HUES6 (cell line): ENCODE results near the gene ZNF444.
"Not testable (repeated sequence)": the region's sequence is repeated elsewhere in the genome, so short reads cannot be mapped to it uniquely, and the experiment has no call there.

Experiments used
- H3K27ac ChIP-seq: 2 replicates; pipeline ENCODE4 v1.7.0; 2013; ENCODE audit warnings: low read depth, mild to moderate bottlenecking, low read length, inconsistent platforms
- H3K27me3 ChIP-seq: 2 replicates; pipeline ENCODE4 v1.6.1; 2013; ENCODE audit warnings: low read length; ENCODE audit not compliant: control insufficient read depth, insufficient read depth
- H3K36me3 ChIP-seq: 2 replicates; pipeline ENCODE4 v1.6.1; 2013; ENCODE audit warnings: low read length; ENCODE audit not compliant: control insufficient read depth, insufficient read depth
- H3K4me1 ChIP-seq: 2 replicates; pipeline ENCODE4 v1.6.1; 2013; ENCODE audit warnings: low read length; ENCODE audit not compliant: control insufficient read depth, insufficient read depth
- H3K4me3 ChIP-seq: 2 replicates; pipeline ENCODE4 v1.5.1; 2013; ENCODE audit warnings: low read depth, low read length
- H3K9ac ChIP-seq: one replicate; pipeline ENCODE4 v1.6.1; 2013; ENCODE audit warnings: mild to moderate bottlenecking, low read length
- H3K9me3 ChIP-seq: 2 replicates; pipeline ENCODE4 v1.6.1; 2013; ENCODE audit warnings: low read depth, low read length; ENCODE audit not compliant: control insufficient read depth, insufficient read depth

The ZNF444 gene

DNA sequence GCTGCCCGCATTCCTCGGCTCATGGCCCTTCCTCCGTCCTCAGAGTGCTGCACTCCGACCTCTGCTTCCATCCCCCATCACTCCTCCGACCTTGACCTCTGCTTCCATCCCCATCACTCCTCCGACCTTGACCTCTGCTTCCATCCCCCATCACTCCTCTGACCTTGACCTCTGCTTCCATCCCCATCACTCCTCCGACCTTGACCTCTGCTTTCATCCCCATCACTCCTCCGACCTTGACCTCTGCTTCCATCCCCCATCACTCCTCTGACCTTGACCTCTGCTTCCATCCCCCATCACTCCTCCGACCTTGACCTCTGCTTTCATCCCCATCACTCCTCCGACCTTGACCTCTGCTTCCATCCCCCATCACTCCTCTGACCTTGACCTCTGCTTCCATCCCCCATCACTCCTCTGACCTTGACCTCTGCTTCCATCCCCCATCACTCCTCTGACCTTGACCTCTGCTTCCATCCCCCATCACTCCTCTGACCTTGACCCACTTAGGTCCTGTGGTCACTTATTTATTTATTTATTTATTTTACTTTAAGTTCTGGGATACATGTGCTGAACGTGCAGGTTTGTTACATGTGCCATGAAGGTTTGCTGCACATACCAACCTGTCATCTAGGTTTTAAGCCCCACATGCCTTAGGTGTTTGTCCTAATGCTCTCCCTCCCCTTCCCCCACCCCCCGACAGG, 8.0 kb downstream of the ZNF444 start:
- H3K9ac ChIP-seq, H3K4me3 ChIP-seq, H3K9me3 ChIP-seq, H3K27me3 ChIP-seq, H3K27ac ChIP-seq: not testable (repeated sequence)
- H3K36me3 ChIP-seq: peaks cover 24% of the 10 kb centered on the region
- peaks cover 19% of the 10 kb centered on the region for H3K4me1 ChIP-seq

DNA sequence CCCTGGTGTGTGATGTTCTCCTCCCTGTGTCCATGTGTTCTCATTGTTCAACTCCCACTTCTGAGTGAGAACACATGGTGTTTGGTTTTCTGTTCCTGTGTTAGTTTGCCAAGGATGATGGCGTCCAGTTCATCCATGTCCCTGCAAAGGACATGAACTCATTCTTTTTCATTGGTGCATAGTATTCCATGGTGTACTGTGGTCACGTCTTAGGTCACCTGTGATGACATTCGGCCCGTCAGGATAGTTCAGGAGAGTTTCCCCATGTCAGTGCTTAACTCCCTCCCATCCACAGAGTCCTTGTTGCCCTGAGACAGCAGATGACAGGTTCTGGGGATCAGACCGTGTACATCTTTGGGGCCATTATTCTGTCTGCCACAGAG, 8.6 kb downstream of the ZNF444 start:
- H3K36me3 ChIP-seq: peaks cover 27% of the 10 kb centered on the region
- peaks cover 19% of the 10 kb centered on the region for H3K4me1 ChIP-seq
- H3K4me3 ChIP-seq: no peak overlapping the region
- no peaks in the 10 kb centered on the region for H3K9me3 ChIP-seq
- H3K27me3 ChIP-seq: no peaks in the 10 kb centered on the region
- no peak overlapping the region for H3K9ac ChIP-seq
- no peak overlapping the region for H3K27ac ChIP-seq

DNA sequence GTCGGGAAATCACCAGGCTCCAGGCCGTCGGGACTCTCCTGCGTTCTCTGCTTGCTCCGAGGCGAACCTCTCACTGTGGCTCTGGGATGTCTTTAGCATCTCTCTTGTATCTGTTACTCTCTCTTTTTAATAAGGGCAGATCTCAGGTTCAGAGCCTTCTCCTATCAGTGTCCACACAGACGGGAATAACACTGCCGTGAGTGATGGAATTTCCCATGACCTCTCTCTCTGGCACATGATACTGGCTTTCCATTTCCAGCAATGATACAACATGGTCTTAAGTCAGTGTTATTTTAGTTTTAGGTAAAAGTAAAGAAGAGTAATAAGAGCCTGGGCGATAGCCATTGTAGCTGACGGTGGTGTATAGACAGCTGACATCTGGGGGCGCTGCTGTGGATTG, 9.3 kb downstream of the ZNF444 start:
- H3K9ac ChIP-seq: no peak overlapping the region
- H3K27ac ChIP-seq: no peak overlapping the region
- no peaks in the 10 kb centered on the region for H3K9me3 ChIP-seq
- peaks cover 19% of the 10 kb centered on the region for H3K4me1 ChIP-seq
- peaks cover 32% of the 10 kb centered on the region for H3K36me3 ChIP-seq
- no peak overlapping the region for H3K4me3 ChIP-seq
- no peaks in the 10 kb centered on the region for H3K27me3 ChIP-seq

DNA sequence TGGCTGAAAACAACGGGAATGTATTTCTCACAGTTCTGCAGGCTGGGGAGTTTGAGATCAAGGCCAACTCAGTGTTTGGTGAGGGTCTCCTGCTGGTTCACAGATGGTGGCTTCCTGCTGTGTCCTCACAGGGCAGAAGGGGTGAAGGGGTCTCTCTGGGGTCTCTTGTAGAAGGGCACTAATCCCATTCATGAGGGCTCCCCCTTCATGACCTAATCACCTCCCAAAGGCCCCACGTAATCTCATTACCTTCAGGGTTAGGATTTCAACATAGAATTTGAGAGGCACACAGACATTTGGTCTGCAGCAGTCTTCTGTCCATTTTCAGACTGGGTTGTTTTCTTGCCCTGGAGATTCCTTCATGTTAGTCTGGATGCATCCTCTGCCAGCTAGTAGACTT, 11.6 kb downstream of the ZNF444 start:
- H3K27me3 ChIP-seq: no peaks in the 10 kb centered on the region
- H3K4me1 ChIP-seq: peaks cover 19% of the 10 kb centered on the region
- no peaks in the 10 kb centered on the region for H3K9me3 ChIP-seq
- no peak overlapping the region for H3K9ac ChIP-seq
- H3K27ac ChIP-seq: peak overlapping the region; percentile 24; the same call in 1 of the 2 replicates
- H3K4me3 ChIP-seq: no peak overlapping the region
- peaks cover 36% of the 10 kb centered on the region for H3K36me3 ChIP-seq

GRCh38 chr19:56153507-56153906, 12.4 kb downstream of the ZNF444 start:
- Histone ChIP-seq H3K27ac (peak overlapping the region; percentile 24; the same call in 1 of the 2 replicates), H3K4me3 (no peak overlapping the region), H3K4me1 (peaks cover 19% of the 10 kb centered on the region), H3K36me3 (peaks cover 36% of the 10 kb centered on the region), H3K9me3 (no peaks in the 10 kb centered on the region), H3K27me3 (no peaks in the 10 kb centered on the region), H3K9ac (peak overlapping the region; percentile 7)

DNA sequence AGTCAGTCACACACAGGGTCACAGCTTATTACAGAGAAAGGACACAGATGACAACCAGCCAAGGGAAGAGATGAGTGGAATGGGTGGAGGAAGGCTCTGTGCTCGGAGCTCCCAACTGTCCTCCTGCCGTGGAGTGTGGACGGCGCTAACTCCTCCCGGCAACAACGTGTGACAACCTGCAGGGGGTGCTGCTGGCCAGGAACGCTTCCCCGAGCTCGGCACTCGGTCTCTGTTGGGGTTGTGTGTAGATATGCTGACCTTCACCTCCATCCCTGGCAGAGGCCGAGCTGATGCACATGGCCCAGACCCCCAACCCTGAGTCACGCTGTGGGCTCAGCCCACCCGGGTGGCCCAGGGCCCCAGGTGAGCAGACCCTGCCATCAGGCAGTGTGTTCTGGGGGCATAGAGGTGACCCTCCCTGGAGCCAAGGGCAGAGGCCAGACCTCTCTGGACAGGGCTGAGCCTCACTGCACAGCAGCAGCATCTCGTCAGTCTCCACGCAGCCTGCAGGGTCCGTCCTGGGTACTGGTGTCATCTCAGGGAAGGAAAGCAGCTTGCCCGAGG, 14.1 kb downstream of the ZNF444 start:
- H3K9ac ChIP-seq: no peak overlapping the region

DNA sequence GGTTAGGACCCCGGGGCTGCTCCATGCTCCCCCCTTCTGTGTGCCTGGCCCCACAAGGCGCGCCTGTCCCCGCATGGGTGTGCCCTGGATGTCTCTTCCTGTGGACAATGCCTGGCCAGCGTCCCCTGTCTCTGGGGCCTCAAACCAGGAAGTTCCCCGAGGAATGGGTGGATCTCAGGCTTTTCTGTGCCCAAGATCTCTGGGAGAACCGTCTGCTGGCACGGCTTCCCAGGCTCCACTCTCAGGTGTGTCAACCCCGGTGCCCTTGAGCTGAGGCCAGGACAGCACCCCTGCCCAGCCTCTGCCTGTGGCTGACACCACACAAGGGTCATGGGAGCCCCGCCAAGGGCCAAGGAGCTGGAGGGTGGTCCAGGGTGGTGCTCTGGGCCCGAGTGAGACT, 15.7 kb downstream of the ZNF444 start:
- Histone ChIP-seq H3K36me3 (peaks cover 52% of the 10 kb centered on the region), H3K27ac (no peak overlapping the region), H3K9me3 (no peaks in the 10 kb centered on the region), H3K4me3 (no peak overlapping the region), H3K9ac (no peak overlapping the region), H3K27me3 (no peaks in the 10 kb centered on the region), H3K4me1 (peaks cover 19% of the 10 kb centered on the region)

More for the DNA sequence above, 14.1 kb downstream of the ZNF444 start:
- H3K4me3 ChIP-seq: no peak overlapping the region
- H3K4me1 ChIP-seq: peaks cover 19% of the 10 kb centered on the region
- no peaks in the 10 kb centered on the region for H3K27me3 ChIP-seq
- no peak overlapping the region for H3K27ac ChIP-seq
- H3K9me3 ChIP-seq: no peaks in the 10 kb centered on the region
- H3K36me3 ChIP-seq: peaks cover 43% of the 10 kb centered on the region

DNA sequence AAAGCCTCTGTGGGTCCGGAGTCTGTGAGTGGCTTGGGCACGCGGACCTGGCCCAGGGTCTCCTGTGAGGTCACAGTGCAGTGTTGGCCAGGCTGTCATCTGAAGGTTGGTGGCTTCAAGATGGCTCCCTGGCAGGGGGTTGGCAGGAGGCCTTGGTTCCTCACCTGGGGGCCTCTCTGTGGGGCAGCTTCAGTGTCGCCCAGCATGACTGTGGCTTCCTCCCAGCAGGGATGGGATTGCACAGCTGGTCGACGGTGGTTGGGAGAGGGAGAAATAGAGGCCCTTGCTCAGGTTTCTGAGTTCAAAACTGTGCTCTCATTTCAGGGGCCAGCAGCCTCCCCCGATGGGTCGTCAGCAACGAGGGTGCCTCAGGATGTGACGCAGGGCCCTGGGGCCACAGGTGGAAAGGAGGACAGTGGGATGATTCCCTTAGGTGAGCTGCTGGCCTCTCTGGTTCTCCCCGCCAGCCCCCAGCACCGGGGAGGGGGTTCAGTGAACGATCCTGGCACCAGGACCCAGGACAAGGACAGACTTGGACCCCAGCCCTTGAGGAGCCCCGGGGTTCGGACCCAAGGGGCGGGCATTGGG, 17.2 kb downstream of the ZNF444 start:
- Histone ChIP-seq H3K9me3 (no peaks in the 10 kb centered on the region), H3K9ac (no peak overlapping the region), H3K4me3 (no peak overlapping the region), H3K27me3 (no peaks in the 10 kb centered on the region), H3K4me1 (peaks cover 8% of the 10 kb centered on the region), H3K36me3 (peaks cover 52% of the 10 kb centered on the region), H3K27ac (no peak overlapping the region)

DNA sequence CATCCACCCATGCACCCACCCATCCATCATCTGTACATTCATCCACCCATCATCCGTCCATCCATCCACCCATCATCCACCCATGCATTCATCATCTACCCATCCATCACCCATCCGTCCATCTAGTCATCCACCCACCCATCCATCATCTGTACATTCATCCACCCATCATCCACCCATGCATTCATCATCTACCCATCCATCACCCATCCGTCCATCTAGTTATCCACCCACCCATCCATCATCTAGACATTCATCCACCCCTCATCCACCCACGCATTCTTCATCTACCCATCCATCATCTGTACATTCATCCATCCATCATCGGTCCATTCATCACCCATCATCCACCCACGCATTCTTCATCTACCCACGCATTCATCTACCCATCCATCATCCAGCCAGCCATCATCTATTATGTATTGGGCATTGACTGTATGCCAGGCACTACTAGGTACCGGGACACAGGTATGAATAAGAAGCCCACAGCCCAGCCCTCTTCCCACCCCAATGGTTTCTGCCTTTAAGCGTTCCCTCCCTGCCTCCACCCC, 18.0 kb downstream of the ZNF444 start:
- Histone ChIP-seq H3K9me3 (no peaks in the 10 kb centered on the region), H3K9ac (no peak overlapping the region), H3K27ac (no peak overlapping the region), H3K4me3 (no peak overlapping the region), H3K36me3 (peaks cover 52% of the 10 kb centered on the region), H3K4me1 (no peaks in the 10 kb centered on the region), H3K27me3 (no peaks in the 10 kb centered on the region)

DNA sequence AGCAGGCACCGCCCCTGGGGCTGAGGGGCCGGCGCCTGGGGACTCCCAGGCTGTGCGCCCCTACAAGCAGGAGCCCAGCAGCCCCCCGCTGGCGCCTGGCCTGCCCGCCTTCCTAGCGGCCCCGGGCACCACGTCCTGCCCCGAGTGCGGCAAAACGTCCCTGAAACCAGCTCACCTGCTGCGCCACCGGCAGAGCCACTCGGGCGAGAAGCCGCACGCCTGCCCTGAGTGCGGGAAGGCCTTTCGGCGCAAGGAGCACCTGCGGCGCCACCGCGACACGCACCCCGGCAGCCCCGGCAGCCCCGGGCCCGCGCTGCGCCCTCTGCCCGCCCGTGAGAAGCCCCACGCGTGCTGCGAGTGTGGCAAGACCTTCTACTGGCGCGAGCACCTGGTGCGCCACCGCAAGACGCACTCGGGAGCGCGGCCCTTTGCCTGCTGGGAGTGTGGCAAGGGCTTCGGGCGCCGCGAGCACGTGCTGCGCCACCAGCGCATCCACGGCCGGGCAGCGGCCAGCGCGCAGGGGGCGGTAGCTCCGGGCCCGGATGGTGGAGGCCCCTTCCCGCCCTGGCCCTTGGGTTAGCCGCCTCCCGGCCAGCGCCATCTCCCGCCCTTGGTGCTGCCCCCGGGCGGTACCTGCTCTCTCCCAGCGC, 18.7 kb downstream of the ZNF444 start:
- peaks cover 49% of the 10 kb centered on the region for H3K36me3 ChIP-seq
- H3K9me3 ChIP-seq: no peaks in the 10 kb centered on the region
- no peak overlapping the region for H3K4me3 ChIP-seq
- H3K27ac ChIP-seq: no peak overlapping the region
- H3K9ac ChIP-seq: no peak overlapping the region
- no peaks in the 10 kb centered on the region for H3K4me1 ChIP-seq
- no peaks in the 10 kb centered on the region for H3K27me3 ChIP-seq

- H3K4me3 ChIP-seq: no peak overlapping the region
- H3K27me3 ChIP-seq: no peaks in the 10 kb centered on the region
- H3K9ac ChIP-seq: no peak overlapping the region
- H3K36me3 ChIP-seq: peaks cover 35% of the 10 kb centered on the region
- H3K9me3 ChIP-seq: no peaks in the 10 kb centered on the region
- H3K4me1 ChIP-seq: no peaks in the 10 kb centered on the region
- no peak overlapping the region for H3K27ac ChIP-seq
Observed at GRCh38 chr19:56161534-56161933, 20.4 kb downstream of the ZNF444 start.
